ENCODE data around the gene CDCA3.
"Not testable (repeated sequence)": the region's sequence is repeated elsewhere in the genome, so short reads cannot be mapped to it uniquely, and the experiment has no call there.

The CDCA3 gene

DNA sequence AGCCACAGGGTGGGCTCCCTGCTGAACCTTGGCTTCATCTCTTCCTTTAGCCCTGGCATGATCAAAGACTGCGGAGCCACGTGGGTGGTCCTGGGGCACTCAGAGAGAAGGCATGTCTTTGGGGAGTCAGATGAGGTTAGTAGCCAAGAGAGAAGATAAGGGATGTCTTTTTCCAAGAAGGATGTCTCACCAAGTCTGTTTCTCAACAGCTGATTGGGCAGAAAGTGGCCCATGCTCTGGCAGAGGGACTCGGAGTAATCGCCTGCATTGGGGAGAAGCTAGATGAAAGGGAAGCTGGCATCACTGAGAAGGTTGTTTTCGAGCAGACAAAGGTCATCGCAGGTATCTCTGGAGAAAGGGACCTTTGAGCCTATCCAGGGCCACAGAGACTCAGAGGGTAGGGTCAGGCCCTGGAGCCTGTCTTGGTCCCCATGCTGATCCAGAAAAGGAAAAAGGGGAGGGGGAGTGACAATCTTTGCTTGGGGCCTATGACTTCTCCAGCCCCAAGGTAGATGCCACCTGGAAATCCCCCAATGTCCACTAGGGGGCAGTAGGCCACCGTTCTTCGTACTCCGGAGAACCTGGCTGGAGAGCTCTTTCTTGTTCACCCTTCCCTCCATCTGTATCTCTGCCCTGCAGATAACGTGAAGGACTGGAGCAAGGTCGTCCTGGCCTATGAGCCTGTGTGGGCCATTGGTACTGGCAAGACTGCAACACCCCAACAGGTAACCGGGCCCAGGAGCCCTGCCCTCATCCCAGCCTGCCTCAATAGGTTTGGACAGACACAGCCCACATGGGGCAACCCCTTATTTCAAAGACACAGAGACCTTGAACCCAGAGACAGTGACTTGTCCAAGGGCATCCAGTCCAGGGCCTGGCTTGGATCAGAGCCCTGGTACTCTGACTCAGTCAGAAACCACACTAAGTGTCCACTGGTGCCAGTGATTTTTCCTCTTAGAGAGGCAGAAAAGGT is 18.2 kb upstream of the CDCA3 start:
- peak overlapping the region; percentile 91 for H3K4me3 ChIP-seq (ENCODE audit: low read depth, low read length)
- peak; percentile 81 for DNase-seq (ENCODE audit: low read depth)
- TF ChIP-seq, protein P1, sequence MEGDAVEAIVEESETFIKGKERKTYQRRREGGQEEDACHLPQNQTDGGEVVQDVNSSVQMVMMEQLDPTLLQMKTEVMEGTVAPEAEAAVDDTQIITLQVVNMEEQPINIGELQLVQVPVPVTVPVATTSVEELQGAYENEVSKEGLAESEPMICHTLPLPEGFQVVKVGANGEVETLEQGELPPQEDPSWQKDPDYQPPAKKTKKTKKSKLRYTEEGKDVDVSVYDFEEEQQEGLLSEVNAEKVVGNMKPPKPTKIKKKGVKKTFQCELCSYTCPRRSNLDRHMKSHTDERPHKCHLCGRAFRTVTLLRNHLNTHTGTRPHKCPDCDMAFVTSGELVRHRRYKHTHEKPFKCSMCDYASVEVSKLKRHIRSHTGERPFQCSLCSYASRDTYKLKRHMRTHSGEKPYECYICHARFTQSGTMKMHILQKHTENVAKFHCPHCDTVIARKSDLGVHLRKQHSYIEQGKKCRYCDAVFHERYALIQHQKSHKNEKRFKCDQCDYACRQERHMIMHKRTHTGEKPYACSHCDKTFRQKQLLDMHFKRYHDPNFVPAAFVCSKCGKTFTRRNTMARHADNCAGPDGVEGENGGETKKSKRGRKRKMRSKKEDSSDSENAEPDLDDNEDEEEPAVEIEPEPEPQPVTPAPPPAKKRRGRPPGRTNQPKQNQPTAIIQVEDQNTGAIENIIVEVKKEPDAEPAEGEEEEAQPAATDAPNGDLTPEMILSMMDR (conservative IDR thresholded peaks at IDR 0.05; ENCODE audit: low read depth, low read length) = peak; percentile 90

DNA sequence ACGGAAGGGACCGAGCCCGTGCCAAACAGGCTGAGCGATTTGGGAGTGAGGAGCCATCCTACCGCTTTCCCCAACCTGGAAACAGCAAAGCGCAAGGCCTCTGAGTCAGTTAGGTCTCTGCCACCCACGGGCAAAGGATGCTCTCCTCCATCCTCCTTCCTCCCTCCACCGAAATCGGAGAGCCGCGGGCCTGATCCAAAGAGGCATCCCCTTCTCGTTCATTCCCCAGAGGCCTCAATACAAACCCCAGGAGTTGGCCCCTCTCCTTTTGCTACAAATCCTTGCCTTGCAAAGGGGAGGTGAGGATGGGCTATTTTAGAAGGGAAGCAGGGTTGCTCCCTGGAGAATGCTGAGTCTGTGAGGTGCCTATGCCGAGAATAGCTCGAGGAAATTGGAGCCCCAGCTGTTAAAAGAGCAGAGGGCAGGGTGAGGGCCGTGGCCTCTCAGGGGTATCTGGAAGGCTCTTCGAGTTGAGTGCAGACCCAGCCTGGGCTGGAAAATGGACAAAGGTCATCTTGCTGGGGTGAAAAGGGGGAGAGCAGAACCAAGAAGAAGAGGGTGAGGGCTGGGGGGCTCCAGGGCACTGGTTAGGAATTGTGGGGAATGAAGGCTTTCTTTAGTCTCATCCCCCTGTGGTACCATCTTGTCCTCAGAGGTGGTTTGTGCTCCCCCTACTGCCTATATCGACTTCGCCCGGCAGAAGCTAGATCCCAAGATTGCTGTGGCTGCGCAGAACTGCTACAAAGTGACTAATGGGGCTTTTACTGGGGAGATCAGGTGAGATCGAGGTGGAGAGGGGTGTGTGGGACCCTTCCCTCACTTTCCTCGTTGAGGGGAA is 17.3 kb upstream of the CDCA3 start:
- TF ChIP-seq, protein P1 (conservative IDR thresholded peaks at IDR 0.05; ENCODE audit: low read depth, low read length) = peak; percentile 47
- peak overlapping the region; percentile 91 for H3K4me3 ChIP-seq (ENCODE audit: low read depth, low read length)
- DNase-seq (ENCODE audit: low read depth) = peak; percentile 38

DNA sequence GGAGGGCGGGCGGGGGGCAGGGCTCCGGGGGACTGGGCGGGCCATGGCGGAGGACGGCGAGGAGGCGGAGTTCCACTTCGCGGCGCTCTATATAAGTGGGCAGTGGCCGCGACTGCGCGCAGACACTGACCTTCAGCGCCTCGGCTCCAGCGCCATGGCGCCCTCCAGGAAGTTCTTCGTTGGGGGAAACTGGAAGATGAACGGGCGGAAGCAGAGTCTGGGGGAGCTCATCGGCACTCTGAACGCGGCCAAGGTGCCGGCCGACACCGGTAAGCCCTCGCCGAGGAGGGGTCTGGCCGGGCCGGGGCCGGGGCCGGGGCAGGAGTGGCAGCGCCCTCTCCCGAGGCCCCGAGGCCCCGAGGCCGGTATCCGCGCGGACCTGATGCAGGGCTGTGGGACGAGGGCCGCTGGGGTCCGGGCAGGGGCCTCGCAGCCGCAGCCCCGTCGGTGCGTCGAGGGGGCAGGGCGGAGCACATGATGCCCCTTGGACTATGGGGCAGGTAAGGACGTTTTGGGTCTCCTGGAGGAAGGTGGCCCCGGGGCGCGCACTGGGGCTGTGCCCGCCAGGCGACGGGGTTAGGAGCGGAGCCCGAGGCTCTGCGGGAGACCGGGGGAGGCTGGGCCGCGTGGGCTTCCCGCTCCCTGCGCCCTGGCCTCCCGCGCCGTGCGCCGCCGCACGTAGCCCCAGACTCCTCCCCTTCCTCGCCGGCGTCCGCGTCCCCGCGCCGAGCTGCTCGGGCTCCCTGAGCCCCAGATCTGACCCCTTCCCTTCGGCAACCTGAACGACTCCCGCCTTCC is 16.5 kb upstream of the CDCA3 start, which contains the start of gene TPI1:
TPI1 (plus strand) TSS at position 119 of the 798 bp plus-strand sequence; CDS start at position 155, 36 bp downstream.
- TF ChIP-seq, protein P1 (conservative IDR thresholded peaks at IDR 0.05; ENCODE audit: low read depth, low read length) = no peak
- peak; percentile 84 for DNase-seq (ENCODE audit: low read depth)
- peak within 1 kb of the TSS; percentile 91 for H3K4me3 ChIP-seq (ENCODE audit: low read depth, low read length)

DNA sequence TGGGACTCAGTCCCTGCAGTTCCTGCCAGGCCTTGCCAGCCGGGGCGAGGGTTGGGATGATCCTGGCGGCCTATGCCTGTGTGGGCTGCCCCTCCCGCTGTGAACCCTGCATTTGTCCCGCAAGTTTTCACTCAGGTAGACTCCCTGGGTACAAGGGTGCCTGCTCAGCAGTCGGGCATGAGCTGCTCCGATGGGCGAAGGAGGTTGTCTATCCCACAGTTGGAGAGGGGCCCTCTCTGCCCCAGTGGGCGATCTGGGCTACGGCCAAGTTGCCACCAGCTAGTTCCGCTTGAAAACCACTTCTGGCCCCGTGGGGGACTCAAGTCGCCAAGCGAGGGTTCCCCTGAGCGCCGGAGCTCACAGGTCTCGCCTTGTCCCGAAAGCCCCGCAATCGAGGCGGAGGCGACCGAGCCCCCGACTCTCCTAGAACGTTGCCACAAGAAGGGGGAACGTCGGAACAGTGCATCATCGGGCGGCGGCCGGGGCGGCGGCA is 15.9 kb upstream of the CDCA3 start:
- TF ChIP-seq, protein P1 (conservative IDR thresholded peaks at IDR 0.05; ENCODE audit: low read depth, low read length) = no peak
- DNase-seq (ENCODE audit: low read depth) = no peak
- peak overlapping the region; percentile 91 for H3K4me3 ChIP-seq (ENCODE audit: low read depth, low read length)

DNA sequence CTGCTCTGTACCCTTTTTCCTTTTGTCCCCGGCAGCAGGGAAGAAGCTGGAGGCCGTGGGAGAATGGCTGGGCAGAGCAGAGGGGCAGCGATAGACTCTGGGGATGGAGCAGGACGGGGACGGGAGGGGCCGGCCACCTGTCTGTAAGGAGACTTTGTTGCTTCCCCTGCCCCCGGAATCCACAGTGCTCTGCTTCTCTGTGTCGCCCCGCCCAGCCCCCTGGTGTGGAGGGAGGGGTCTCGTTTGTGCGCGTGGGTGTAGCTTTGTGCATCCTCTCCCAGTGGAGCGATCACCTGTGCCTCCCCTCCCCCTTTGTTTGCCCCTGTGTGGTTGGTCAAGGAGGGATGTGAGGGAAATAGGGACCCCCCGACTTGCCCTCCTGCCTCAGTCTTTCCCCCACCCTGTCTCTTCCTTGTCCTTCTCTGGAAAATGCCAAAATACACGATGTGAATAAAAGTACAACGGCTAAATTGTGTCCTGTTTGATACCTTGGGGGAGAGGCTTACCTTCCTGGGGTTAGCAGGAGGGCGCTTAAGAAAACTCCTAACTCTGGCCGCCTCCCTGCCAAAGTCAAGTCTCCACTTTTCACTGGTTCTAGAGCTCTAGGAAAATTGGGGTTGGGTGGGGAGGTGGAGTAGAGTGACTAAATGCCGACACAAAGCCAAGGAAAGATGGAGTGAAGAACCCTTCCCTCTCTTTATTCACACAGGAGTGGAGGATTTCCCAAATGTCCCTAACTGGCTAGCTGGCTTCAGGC is 15.3 kb upstream of the CDCA3 start:
- peak overlapping the region; percentile 91 for H3K4me3 ChIP-seq (ENCODE audit: low read depth, low read length)
- DNase-seq (ENCODE audit: low read depth) = peak; percentile 4

DNA sequence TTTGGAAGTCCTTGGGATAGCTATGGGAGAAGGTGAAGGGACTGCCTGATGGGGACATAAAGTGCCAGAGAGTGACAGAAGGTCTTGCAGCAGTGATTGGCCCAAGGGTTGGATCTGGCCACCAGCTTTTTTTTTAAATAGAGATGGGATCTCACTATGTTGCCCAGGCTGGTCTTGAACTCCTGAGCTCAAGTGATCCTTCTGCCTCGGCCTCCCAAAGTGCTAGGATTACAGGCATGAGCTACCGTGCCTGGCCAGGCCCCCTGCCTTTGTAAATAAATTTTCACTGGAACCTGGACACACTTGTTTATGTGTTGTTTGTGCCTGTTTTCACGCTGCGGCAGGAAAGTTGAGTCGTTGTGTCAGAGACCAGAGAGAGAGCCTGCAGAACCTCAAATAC is 14.2 kb upstream of the CDCA3 start:
- H3K4me3 ChIP-seq (ENCODE audit: low read depth, low read length); DNase-seq (ENCODE audit: low read depth): not testable (repeated sequence)

More for the DNA sequence above, 15.3 kb upstream of the CDCA3 start:
- TF ChIP-seq, protein P1 (conservative IDR thresholded peaks at IDR 0.05; ENCODE audit: low read depth, low read length) = no peak
